ENCODE results near the gene CCDC91. TPM values are rescaled to one million over a fixed set of nuclear protein-coding genes. Genes with fewer than 3 reads are reported as not detected.
"Not testable (repeated sequence)": the region's sequence is repeated elsewhere in the genome, so short reads cannot be mapped to it uniquely, and the experiment has no call there.

The CCDC91 gene
- total RNA-seq, 1 experiment from 2014 or later, result 18.6 TPM

DNA sequence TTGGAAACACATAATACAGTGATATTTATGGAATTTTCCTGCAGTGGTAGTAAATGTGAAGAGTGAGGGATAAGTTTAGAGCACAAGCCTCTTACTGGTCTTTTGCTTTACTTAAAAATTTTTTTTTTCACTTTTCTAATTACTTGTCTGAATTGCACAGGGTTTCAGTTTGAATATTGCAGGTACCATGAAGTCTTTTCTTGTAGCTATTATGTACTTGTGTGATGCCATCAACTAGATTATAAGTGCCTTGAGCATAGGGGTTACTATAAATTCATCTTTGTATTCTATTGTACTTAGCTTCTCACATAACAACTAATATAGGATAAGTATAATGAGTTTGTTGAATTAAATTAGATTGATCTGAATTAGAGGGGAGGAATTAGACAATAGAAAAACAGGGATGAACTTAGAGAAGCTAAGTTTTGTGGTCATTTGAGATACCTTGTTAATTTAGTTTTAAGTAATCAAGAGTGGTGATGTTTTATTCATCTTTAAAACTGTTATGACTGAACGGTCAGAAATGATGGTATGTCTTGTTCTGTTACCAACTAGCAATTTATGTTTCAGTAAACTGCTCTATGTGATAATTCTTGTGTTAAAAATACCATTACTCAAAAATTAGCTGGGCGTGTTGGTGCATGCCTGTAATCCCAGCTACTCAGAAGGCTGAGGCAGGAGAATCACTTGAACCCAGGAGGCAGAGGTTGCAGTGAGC, 42.1 kb downstream of the CCDC91 start:
- DNase-seq (ENCODE audit: low spot score), result no peak

DNA sequence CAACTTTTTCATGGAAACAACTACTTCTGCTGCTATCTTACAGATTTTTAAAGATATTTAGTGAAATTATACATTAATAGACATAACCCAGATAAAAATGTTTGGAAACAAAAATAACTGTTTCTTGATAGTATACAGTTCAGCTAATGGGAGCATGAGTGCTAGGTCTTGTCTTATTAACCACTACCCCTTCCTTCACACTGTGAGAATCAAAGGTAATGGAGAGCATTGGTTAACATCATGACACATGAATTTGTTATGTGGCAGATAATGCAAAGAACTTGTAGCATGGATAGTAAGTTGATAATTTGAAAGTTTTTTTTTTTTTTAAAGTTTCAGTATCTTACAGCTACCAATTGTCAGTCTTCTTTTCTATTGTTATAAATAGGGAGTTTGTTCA, 44.2 kb downstream of the CCDC91 start:
- no peak for DNase-seq (ENCODE audit: low spot score)

DNA sequence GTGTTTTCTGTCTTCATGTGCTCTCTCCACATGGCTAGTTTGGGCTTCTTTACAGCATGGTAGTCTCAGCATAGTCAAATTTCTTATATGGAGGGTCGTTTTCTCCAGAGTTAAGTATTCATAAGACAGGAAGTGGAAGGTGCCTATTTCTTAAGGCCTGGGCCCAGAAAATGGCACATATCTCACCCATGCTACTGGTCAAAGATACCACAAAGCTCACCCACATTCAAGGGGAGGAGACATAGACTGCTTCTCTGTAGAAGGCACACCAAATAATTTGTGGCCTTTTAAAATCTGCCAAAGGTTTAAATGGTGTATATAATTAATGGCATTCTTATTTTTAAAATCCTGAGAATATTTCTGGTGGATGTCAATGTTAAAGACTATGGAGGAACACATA, 44.8 kb downstream of the CCDC91 start:
- DNase-seq (ENCODE audit: low spot score), result no peak

DNA sequence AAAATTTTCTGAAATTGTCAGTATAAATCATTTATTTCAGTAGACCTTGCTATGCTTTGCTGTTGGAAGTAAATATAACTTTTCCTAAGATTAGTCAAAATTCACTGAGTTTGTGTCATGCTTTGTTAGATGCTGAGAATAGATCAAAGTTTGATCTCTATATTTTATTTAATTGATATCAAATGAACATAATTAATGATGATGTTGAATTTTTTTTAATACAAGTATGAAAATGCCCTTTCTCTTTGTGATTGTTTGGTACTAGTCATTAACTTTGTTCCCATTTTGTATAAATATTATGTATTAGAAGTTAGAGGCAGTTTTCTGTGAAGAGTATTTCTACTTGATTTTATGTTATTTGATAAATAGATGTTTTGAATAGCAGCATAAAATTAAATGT, 45.7 kb downstream of the CCDC91 start:
- no peak for DNase-seq (ENCODE audit: low spot score)

- DNase-seq (ENCODE audit: low spot score), result peak; percentile 1
Measured at GRCh38 chr12:28237423-28237822, 47.2 kb downstream of the CCDC91 start.

DNA sequence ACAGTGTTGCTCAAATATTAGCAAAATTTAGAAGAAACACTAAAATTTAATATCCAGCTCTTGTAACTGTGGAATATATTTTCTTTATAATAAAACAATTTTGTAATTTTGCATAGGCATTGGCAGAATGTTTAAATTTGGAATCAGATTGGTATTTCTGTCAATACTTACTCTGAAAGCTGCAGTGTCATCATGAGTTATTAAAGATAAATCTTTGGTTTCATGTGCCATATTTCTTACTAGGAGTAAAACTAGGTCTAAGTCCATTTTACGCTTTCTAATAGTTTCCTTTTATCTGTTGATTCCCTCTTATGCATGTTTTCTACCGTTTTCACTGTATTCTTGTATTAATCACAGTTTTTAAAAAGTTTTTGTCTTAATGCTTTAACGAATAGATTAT, 49.7 kb downstream of the CCDC91 start:
- DNase-seq (ENCODE audit: low spot score), result no peak

DNA sequence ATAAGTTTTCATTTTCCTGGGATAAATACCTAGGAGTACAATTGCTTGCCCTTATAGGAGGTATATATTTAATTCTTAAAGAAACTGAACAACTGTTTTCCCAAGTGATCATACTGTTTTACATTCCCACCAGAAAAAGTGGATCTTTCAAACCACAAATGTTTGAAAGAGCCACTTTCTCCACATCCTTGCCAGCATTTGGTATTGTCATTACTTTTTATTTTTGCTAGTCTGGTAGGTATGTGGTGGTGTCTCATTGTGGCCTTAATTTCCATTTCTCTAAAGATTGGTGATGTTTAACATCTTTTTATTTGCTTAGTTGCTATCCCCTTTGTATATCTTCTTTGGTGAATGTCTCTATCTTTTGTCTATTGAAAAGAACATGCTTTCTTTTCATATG, 50.6 kb downstream of the CCDC91 start:
- no peak for DNase-seq (ENCODE audit: low spot score)

DNA sequence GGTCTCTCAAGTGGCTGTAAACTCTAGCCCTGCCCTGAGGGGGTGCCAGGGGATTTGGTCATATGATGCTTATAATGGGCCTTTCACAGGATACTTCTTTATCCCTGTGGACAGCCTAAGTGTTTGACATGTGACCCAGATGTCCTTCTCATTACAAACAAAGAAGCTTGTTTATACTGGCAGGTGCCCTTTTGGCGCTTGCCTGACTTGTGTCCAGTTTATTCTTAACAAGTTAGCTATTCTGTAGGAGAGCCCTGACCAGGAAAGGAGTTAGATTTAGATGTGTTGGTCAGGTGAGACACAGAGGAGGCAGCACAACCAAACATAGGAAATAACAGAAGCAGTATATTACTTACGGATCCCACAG, 51.9 kb downstream of the CCDC91 start:
- no peak for DNase-seq (ENCODE audit: low spot score)

GRCh38 chr12:28242496-28243309, 52.4 kb downstream of the CCDC91 start:
- DNase-seq (ENCODE audit: low spot score), result no peak

GRCh38 chr12:28243310-28243633, 53.0 kb downstream of the CCDC91 start:
- DNase-seq (ENCODE audit: low spot score), result no peak

DNA sequence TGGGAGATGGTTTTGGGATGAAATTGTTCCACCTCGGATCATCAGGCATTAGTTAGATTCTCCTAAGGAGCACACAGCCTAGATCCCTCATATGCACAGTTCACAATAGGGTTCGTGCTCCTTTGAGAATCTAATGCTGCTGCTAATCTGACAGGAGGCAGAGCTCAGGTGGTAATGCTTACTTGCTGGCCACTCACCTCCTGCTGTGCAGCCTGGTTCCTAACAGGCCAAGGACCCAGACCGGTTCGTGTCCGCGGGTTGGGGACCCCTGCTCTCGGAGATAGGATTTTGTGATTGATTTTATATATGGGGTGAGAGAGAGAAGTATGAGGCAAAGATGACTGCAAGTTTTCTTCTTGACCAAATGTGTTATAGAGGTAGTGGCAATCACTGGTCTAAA, 57.5 kb downstream of the CCDC91 start:
- DNase-seq (ENCODE audit: low spot score), result no peak

- DNase-seq (ENCODE audit: low spot score), result no peak
Measured at GRCh38 chr12:28248555-28249145, 58.4 kb downstream of the CCDC91 start.

GRCh38 chr12:28253161-28253641, 62.9 kb downstream of the CCDC91 start:
- no peak for DNase-seq (ENCODE audit: low spot score)

- no peak for DNase-seq (ENCODE audit: low spot score)
Measured at GRCh38 chr12:28257411-28257810, 67.2 kb downstream of the CCDC91 start.

DNA sequence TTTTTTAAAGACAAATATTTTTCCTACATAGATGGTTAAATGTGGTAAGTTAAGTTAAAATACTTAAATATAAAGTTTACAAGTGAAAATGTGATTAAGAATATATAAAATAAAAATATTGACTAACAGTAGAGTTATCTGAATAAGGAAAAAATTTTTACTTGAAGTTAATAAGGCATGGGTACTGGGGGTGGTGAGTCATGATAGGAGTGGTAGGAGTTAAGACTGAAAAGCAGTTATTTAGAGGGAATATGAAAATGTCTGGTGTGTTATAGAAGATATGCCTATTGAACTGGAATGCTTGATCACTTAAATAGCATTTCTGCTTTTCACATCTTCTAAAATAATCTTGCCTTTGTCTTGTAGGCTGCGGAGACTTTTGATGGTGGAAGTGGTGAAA, 68.7 kb downstream of the CCDC91 start:
- DNase-seq (ENCODE audit: low spot score), result no peak

DNA sequence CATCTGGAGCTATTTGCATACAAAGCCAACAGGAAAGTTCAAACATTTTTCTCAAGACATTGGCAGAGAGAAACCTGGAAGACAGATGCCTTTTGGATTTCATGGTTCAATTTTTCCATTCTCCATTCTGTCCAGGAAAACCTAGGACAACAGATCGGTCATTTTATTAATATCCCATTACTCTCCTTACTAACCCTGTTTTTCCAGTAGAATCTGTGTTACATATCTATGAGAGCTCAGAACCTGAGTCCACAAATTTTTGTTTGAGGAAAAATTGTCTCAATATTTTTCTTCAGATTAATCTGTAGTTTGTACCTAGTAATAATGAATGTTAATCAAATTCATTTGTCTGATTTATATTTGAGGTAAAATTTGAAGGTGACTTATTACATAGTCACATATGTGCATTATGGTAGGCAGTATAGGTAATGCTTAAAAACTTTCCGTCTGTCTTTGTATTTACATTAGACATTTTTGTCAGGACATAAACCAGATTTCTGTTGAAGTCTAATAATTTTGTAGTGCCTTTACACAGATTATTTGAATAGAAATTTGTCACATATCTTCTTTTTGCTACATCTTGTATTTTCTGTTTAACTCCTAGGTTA, 75.3 kb downstream of the CCDC91 start:
- no peak for DNase-seq (ENCODE audit: low spot score)

DNA sequence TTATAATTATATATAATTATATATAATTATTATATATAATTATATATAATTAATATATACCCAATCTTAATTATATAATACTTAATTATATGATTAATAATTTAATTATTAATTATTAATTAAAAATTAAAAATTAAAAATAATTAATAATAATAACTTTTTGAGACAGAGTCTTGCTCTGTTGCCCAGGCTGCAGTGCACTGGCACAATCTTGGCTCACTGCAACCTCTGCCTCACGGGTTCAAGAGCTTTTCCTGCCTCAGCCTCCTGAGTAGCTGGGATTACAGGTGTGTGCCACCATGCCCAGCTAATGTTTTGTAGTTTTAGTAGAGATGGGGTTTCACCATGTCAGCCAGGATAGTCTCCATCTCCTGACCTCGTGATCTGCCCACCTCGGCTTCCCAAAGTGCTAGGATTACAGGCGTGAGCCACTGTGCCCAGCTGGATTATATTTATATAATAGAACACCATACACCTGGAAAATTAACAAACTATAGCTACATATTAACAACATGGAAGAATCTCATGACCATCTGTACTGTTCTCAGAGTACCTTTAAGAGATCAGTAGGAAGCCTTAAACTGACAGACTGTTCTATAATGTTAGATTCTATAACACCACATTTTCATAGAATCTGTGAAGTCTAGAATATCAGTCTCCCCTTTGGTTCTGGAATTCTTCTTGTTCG, 77.8 kb downstream of the CCDC91 start:
- not testable (repeated sequence) for DNase-seq (ENCODE audit: low spot score)

DNA sequence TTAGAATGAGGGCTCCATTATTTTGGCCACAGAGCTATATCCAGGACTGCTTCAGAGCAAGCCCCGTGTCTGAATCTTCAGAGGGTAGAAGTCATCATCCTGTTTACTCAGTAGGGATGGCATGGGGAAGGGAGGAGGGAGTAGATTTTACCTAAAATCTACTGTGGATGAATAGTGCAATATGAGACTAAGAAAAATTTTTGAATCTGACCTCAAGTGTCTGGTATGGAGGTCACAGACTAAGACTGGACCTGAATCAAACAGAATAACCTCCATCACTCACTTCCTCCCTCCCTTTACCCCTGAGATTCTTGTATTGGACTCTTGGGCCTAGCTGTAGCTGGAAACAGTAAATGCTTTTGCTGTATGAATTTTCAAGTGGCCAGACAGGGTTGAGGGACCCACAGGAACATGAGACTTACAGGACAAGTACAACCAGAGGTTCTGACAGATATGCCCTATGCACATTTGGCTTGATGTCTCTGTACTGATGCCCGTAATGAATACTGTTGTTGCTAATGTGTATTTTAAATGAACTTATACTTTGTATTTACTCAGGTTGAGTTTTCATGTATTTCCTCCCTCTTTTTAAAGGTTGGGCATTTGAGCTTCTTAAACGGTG, 78.5 kb downstream of the CCDC91 start:
- DNase-seq (ENCODE audit: low spot score), result no peak

DNA sequence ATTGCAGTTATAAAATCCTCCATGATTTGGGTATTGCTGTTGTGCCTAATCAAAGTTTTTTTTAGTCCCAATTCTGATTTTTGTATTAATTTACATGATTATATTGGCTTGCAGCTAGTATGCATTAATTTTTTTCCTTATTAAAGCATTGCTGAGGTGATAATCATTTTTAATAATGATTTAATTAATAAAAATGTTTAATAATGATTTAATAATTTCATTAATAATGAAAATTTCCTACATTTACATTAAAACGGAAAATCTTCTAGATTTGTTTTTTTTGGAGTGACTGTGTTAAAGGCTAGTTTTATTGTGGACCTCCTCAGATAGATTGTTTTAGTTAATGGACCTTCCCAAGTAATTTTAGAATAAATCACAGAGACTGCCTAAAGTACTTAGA, 79.6 kb downstream of the CCDC91 start:
- DNase-seq (ENCODE audit: low spot score), result no peak

DNA sequence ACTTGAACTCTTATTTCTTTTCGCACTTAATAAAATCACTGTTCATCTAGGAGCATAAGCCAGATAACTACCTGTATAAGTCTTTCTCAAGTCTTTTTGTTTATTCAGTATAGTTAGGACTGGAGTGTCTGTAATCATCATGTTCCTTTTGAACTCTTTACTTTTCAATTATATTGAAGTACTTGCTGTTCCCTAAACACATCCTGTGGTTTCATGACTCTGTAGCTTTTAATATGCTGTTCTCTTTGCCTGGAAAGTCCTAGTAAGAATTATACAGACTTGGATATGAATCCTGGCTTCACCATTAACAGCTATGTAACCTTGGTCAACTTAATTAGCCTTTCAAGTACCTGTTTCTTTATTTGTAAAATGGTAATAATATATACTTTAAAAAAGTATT, 88.2 kb downstream of the CCDC91 start:
- no peak for DNase-seq (ENCODE audit: low spot score)

DNA sequence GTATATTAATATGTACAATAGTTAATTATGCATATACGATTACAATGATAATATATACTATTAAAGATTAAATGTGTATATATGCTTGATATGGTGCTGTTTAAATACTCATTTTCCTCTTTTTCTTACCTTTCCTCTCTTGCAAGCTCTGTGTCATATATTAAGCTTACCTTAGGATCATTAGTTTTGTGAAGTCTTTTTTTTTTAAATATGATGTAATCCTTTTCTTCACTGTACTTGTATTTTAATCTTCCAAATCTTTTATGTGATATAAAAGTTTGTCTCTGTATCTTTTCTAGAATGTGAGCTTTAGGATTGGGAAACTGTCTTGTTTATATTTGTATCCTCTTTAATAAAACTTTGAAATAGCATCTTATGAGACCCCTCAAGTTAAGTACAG, 88.7 kb downstream of the CCDC91 start:
- no peak for DNase-seq (ENCODE audit: low spot score)

DNA sequence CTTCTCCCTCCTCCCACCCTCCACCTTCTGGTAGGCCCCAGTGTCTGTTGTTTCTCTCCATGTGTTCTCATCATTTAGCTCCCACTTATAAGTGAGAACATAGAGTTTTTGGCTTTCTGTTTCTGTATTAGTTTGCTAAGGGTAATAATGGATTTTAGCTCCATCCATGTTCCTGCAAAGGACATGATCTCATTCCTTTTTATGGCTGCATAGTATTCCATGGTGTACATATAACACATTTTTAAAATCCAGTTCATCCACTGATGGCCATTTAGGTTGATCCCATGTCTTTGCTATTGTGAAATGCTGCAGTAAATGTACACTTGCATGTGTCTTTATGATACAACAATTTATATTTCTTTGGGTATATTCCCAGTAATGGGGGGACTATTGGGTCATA, 96.1 kb downstream of the CCDC91 start:
- no peak for DNase-seq (ENCODE audit: low spot score)
